GM10266 (cell line): ENCODE results near the gene FBXO47.

Experiments
- DNase-seq: peaks from one replicate; pipeline ENCODE4 v3.0.0; 2012; ENCODE audit errors: extremely low spot score
- TF ChIP-seq, protein P1 (sequence below): IDR thresholded peaks from 2 replicates; pipeline ENCODE4 v1.5.1; 2012; ENCODE audit warnings: mild to moderate bottlenecking, low read depth; ENCODE audit not compliant: control insufficient read depth, insufficient read depth; ENCODE audit errors: missing control alignments

The FBXO47 gene

DNA sequence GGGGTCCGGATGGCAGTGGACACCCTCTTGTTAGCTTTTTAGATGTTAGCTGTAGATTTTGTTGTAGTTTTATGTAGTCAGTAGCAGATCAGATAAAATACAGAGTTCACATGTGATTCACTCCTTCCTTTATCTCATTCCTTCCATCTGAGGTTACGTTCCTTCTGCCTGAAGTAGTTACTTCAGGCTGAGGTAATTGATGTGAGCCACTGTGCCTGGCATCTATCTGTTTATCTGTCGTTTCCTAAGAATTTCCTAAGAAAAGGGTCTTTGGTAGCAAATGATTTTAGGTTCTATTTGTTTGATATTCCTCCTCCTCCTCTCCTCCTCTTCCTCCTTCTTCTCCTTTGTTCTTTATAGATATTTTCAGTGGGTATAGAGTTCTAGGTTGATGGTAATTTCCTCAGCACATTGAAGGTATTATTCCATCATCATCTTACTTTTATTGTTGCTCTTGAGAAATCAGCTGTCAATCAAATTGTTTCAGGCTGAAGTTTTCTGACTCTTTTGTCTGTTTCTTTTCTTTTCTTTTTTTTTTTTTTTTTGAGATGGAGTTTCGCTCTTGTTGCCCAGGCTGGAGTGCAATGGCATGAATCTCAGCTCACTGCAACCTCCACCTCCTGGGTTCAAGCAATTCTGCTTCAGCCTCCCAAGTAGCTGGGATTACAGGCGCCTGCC is 29.6 kb upstream of the FBXO47 start:
- TF ChIP-seq, protein P1, sequence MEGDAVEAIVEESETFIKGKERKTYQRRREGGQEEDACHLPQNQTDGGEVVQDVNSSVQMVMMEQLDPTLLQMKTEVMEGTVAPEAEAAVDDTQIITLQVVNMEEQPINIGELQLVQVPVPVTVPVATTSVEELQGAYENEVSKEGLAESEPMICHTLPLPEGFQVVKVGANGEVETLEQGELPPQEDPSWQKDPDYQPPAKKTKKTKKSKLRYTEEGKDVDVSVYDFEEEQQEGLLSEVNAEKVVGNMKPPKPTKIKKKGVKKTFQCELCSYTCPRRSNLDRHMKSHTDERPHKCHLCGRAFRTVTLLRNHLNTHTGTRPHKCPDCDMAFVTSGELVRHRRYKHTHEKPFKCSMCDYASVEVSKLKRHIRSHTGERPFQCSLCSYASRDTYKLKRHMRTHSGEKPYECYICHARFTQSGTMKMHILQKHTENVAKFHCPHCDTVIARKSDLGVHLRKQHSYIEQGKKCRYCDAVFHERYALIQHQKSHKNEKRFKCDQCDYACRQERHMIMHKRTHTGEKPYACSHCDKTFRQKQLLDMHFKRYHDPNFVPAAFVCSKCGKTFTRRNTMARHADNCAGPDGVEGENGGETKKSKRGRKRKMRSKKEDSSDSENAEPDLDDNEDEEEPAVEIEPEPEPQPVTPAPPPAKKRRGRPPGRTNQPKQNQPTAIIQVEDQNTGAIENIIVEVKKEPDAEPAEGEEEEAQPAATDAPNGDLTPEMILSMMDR: no peak
- no peak for DNase-seq

DNA sequence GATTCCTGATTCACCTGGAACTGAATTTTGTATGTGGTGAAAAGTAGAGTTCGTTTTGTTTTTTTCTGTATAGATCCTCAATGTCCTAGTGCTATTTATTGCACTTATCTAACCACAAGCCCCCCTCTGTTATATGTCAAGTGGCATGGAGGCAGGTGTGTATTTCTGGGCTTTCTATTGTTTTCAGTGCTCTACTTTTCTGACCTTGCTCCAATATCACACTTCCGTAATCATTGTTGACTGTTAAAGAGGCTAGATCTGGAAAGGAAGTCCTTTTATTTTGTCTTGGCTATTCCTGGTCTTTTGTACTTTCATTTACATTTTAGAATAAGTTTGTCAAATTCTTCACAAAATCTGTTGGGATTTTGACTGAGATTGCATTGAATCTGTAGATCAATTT is 26.8 kb upstream of the FBXO47 start:
- TF ChIP-seq, protein P1: no peak
- no peak for DNase-seq

DNA sequence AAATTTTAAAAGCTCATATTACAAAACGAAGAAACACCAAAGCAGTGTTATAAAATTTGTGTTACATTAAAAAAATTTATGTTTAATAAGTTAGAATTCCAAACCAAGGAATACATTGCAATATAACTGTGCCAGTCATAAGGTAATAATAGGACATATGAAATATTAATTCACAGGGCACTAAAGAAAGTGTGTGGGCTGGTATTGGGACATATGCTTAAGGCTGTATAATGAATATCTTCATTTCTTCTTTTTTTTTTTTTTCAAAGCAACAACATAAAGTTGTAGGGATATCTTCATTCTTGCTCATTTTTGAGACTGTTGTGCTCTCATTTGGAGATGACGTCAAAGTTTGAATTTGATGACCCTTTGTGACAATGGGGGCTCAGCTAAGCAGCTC is 17.5 kb upstream of the FBXO47 start:
- no peak for DNase-seq
- TF ChIP-seq, protein P1: no peak

DNA sequence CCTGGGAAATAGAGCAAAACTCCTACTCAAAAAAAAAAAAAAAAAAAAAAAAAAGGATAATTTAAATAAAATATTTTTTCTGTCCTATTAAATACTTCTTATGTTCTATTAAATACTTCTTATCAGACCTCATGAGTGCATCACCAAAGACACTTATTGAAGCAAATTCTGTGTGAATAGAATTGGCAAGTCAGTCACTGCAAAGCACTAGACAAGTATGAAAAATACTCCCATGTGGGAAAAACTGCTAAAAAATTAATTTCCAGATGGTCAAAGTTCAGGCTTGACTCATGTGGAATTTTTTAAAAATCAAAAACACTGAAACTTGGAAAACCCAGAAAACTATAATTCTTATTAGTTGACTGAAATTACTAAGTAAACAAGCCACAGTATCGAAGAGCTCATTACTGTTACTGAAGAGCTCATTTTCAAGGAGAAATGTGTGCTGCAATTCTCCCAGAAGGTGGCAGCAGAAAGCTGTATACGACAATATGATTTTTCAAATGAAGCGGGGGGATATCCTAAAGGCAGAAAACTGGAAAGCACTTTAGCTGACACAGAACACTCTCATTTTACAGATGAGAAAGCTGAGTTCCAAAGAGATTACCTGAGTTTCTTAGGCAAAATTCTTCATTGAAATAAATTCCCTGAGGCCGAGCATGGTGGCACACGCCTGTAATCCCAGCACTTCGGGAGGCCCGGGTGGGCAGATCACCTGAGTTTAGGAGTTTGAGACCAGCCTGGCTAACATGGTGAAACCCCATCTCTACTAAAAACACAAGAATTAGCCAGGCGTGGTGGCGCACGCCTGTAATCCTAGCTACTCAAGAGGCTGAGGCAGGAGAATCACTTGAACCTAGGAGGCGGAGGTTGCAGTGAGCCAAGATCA is 15.9 kb upstream of the FBXO47 start:
- TF ChIP-seq, protein P1: peak; percentile 72
- DNase-seq: peak; percentile 66

DNA sequence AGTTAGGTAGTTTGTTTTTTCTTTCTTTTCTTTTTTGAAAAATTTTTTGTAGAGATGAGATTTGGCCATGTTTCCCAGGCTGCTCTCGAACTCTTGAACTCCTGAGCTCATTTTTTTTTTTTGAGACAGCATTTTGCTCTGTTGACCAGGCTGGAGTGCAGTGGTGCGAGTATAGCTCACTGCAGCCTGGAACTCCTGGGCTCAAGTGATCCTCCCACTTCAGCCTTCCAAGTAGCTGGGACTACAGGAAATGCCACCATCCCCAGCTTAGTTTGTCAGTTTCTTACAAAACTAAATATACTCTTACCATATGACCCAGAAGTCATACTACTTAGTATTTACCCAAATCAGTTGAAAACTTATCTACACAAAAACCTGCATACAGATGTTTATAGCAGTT is 14.4 kb upstream of the FBXO47 start:
- TF ChIP-seq, protein P1: no peak
- DNase-seq: no peak

DNA sequence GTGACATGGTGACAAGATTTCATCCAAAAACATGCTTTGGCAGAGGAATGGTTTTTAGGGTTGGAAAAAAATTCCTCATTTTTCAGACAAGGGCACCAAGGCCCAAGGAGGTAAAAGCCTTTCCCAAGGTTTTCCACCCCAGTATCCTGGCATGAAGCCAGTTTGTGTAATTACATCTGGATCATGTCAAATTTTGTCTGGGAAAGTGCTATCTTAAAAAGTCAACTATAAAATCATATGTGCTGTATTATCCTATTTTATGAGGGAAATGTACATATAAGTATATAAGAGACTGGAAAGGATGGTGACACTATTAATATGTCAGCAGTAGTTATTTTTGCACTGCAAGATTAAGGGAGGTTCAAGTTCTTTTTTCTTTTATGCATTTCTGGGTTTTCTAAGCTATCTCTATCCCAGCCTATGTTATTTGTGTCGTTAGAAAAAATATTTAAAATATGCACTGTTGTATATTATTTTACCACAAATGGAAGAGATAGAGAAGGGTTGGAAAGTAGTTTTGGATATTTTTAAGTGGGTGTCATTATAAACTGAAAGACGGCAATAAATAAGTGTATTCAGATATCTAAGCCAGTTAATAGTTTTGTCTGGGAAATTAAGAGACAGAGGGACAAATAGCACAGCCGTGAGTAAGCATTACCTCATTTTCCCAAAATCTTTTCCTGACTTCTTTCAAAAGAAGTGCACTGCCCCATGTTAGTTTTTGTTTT is 13.5 kb upstream of the FBXO47 start:
- no peak for DNase-seq
- TF ChIP-seq, protein P1: no peak
